Adrenal gland (tissue), 12 donors: ENCODE measurements around the gene PIK3R1. TPM values are rescaled to one million over a fixed set of nuclear protein-coding genes. Genes with fewer than 3 reads are reported as not detected.

ENCODE experiments used
- DNase-seq, 7 donors: peaks; one replicate each; pipeline ENCODE4 v3.0.0-alpha.2; 2019 to 2020
- H3K27ac ChIP-seq, 5 donors: fragments of 200-600 bp; sonication (generic) in 4 of 5; 1 replicate in 3 of 5; 2 replicates in 2 of 5; pipeline versions ENCODE4 v1.5.1 to v1.8.0; 2016 to 2020; ENCODE audit warnings: mild to moderate bottlenecking in 1 of 5
- H3K27me3 ChIP-seq: fragments of 200-600 bp; 2 replicates; pipeline ENCODE4 v1.8.0; 2021
- H3K36me3 ChIP-seq, 2 donors: fragments of 200-600 bp; replicated peaks in 1 of 2; 1 replicate in 1 of 2; 2 replicates in 1 of 2; pipeline versions ENCODE4 v1.5.1 to v1.8.0; 2018 to 2022
- H3K4me1 ChIP-seq, 2 donors: fragments of 200-600 bp; replicated peaks in 1 of 2; 1 replicate in 1 of 2; 2 replicates in 1 of 2; pipeline versions ENCODE4 v1.5.1 to v1.8.0; 2018 to 2021
- H3K4me3 ChIP-seq, 4 donors: fragments of 200-600 bp; sonication (generic) in 3 of 4; one replicate each; pipeline ENCODE4 v1.5.1; 2016 to 2018
- H3K9me3 ChIP-seq, 3 donors: fragments of 200-600 bp; sonication (generic) in 1 of 3; replicated peaks in 1 of 3; 1 replicate in 2 of 3; 2 replicates in 1 of 3; pipeline versions ENCODE4 v1.5.1 to v1.8.0; 2016 to 2021
- CTCF ChIP-seq, 6 experiments: fragments of 450-650 bp in 4 of 6; fragments of 200-600 bp in 2 of 6; sonication (generic) in 1 of 6; IDR thresholded peaks; 1 replicate in 5 of 6; 2 replicates in 1 of 6; pipeline versions ENCODE4 v1.5.1 to v1.8.0; 2016 to 2021; ENCODE audit warnings: antibody characterized with exemption in 6 of 6, mild to moderate bottlenecking in 2 of 6, moderate library complexity in 1 of 6
- POLR2A ChIP-seq, 2 donors: fragments of 450-650 bp; IDR thresholded peaks; one replicate each; pipeline ENCODE4 v1.6.1; 2017; ENCODE audit warnings: antibody characterized with exemption in 2 of 2, mild to moderate bottlenecking in 2 of 2, moderate library complexity in 1 of 2
- WGBS, 4 donors: extraction: QIAGEN DNeasy Blood & Tissue Kit in 2 of 4; methylation state at CpG; one replicate each; pipeline versions ENCODE4 v1.1.5 to v1.1.7; 2013 to 2017; 5-methylcytosine and 5-hydroxymethylcytosine counted together
- intact Hi-C, 2 donors: fragments of 100-400 bp; cut with DNase I; formaldehyde crosslinking; loops; one replicate each; pipeline versions ENCODE4 v1.14.1 to v1.15.0; 2022 to 2023
- polyA plus RNA-seq, 3 donors: library from polyadenylated mRNA; stranded (reverse); fragments of 200-250 nt in 2 of 3; fragments of 350-450 nt in 1 of 3; fragmentation: Illumina TruSeq in 1 of 3; extraction: RNeasy Lipid Tissue Mini Kit (QIAGEN cat#74804) in 1 of 3; gene quantifications; one replicate each; pipeline ENCODE4 v1.2.3, GENCODE V29; 2013 to 2014
- total RNA-seq, 9 donors: library from RNA; depleted of rRNA in 4 of 9; stranded (reverse); fragments of >200 nt in 4 of 9; fragments of 120-200 nt in 1 of 9; fragmentation: NEBNext Ultra II Directional in 1 of 9; extraction: Animal tissue kit (Norgen Biotek cat#: 25700) in 1 of 9; gene quantifications; one replicate each; pipeline versions ENCODE4 v1.1.0 to v1.2.4, GENCODE V29; 2013 to 2023
- donor health status: healthy with polysubstance abuse.
- donor health status: Bipolar disorder and iron deficiency.
- donor health status: DM: yes; HTN: yes; CAD: no.
- donor health status: DM: no; HTN: no; CAD: no.
- donor health status: DM: no; HTN: no; CAD: no.
- donor health status: DM: yes; HTN: yes; CAD: no.

Gene PIK3R1
- total and polyA plus RNA-seq, 12 donors: 4.9 to 110 (median 48.2) TPM

GRCh38 chr5:68303754-68304420, 88.3 kb downstream of the PIK3R1 start:
- Histone ChIP-seq H3K27me3 (no peaks in the 10 kb centered on the region), H3K27ac (no peak overlapping the region), H3K4me3 (no peak overlapping the region), H3K9me3 (no peaks in the 10 kb centered on the region), H3K4me1 (peaks cover 10 to 23% of the 10 kb centered on the region in 2 donors), H3K36me3 (peaks cover 0 to 9% of the 10 kb centered on the region in 2 donors)
- no peak for TF ChIP-seq CTCF (IDR thresholded peaks at IDR 0.05)
- TF ChIP-seq POLR2A (IDR thresholded peaks at IDR 0.05): no peak
- peak in 2 of 7 donors; percentile 17 to 19 for DNase-seq
- 70 to 81% (median 72%) methylated on average over 4 of the region's 4 CpGs for WGBS, 4 donors
- intact Hi-C loops: no loop called here

- Histone ChIP-seq H3K27ac (no peak overlapping the region), H3K36me3 (peaks cover 0 to 9% of the 10 kb centered on the region in 2 donors), H3K27me3 (no peaks in the 10 kb centered on the region), H3K4me3 (no peak overlapping the region), H3K9me3 (no peaks in the 10 kb centered on the region), H3K4me1 (peaks cover 6 to 18% of the 10 kb centered on the region in 2 donors)
- DNase-seq: peak in 3 of 7 donors; percentile 25 to 39 (median 37)
- WGBS, 4 donors: 59 to 63% (median 61%) methylated on average over 3 of the region's 3 CpGs
- TF ChIP-seq CTCF (IDR thresholded peaks at IDR 0.05): no peak
- TF ChIP-seq POLR2A (IDR thresholded peaks at IDR 0.05): no peak
- intact Hi-C loops: no loop called here
Measured at GRCh38 chr5:68304421-68305052, 89.0 kb downstream of the PIK3R1 start.

DNA sequence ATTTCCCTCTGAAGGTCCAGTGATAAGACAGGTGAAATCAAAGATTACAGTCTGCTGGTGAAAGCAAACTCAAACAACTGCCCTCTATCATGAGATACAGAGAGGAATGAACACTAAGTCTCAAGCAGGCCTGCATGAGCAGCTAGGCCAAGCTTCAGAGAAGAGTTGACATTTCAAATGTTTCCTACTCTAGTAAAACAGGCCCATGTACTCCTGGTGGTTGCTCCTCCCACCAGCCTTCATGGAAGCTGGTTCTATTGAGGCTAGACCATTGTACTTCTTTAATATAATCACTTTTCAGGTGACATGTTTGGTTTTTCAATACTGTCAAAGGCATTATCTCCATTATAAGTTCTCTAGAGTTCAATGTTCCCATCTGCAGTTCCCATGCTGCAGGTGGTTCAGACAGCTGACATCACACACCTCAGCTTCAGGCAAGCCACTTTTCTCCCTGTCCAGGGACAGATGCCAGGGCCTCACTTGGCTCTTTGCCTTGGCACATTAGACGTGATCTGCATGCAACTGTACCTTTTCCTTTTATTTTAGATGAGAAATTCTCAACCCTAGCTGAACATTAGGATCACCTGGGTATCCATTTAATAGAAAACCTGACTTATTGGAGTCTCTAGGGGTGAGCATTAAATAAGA, 89.8 kb downstream of the PIK3R1 start:
- H3K27me3 ChIP-seq: no peaks in the 10 kb centered on the region
- H3K9me3 ChIP-seq: no peaks in the 10 kb centered on the region
- WGBS, 4 donors: 35 to 59% (median 57%) methylated on average over 1 of the region's 1 CpG
- H3K4me1 ChIP-seq: peaks cover 6 to 13% of the 10 kb centered on the region in 2 donors
- no peak overlapping the region for H3K4me3 ChIP-seq
- no peak for DNase-seq
- no peak for TF ChIP-seq POLR2A (IDR thresholded peaks at IDR 0.05)
- no peak for TF ChIP-seq CTCF (IDR thresholded peaks at IDR 0.05)
- peaks cover 0 to 4% of the 10 kb centered on the region in 2 donors for H3K36me3 ChIP-seq
- intact Hi-C loops: no loop called here
- H3K27ac ChIP-seq: no peak overlapping the region

DNA sequence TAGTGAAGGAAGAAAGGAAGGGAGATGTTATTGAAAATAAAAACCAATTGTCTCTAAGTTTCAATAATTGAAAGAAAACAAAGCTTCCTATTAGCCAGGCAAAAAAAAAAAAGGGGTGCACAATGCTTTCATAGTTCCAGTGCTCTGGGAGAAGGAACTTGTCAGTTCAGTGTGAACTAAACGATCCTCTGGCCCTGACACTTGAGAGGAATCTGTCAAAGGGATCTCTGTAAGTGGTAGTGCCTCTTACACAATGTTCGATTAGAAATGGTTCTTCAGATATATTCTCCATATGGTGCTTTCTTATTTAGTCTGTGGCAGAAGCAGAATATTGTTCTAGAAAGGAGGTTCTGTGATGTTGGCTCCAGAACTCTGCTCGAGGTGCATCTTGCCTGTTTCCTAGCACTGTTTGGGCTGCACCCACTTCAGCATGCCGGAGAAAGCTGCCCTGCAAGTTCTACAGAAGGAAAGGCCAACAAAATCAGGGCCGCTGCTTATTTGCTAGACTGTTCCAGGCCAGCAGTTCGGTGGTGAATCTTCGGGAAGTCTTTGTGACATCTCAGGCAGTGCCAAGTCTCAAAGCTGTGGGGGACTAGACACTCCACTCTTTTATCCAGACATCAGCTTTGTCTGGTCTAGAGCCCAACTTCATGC, 90.9 kb downstream of the PIK3R1 start:
- H3K4me1 ChIP-seq: peaks cover 6 to 13% of the 10 kb centered on the region in 2 donors

More for the DNA sequence above, 90.9 kb downstream of the PIK3R1 start:
- intact Hi-C loops: no loop called here
- WGBS, 4 donors: 83 to 88% (median 86%) methylated on average over 7 of the region's 7 CpGs
- TF ChIP-seq POLR2A (IDR thresholded peaks at IDR 0.05) (no peak), CTCF (IDR thresholded peaks at IDR 0.05) (no peak)
- Histone ChIP-seq H3K4me3 (no peak overlapping the region), H3K27me3 (no peaks in the 10 kb centered on the region), H3K36me3 (no peaks in the 10 kb centered on the region), H3K27ac (no peak overlapping the region), H3K9me3 (no peaks in the 10 kb centered on the region)
- DNase-seq: no peak
